Effector memory CD4-positive, alpha-beta T cell (primary cell): ENCODE results near the gene CFAP46.
"Not testable (repeated sequence)": the region's sequence is repeated elsewhere in the genome, so short reads cannot be mapped to it uniquely, and the experiment has no call there.

Experiments used
- DNase-seq, 3 donors: peaks; one replicate each; pipeline ENCODE4 v3.0.0-alpha.2; 2020
- H3K27ac ChIP-seq: 2 replicates; pipeline ENCODE4 v1.7.0; 2013; ENCODE audit warnings: mild to moderate bottlenecking, low read length, moderate library complexity; ENCODE audit not compliant: insufficient read depth, poor library complexity, severe bottlenecking
- H3K27me3 ChIP-seq: replicated peaks from 2 replicates; pipeline ENCODE4 v1.7.0; 2013; ENCODE audit warnings: mild to moderate bottlenecking, low read length; ENCODE audit not compliant: insufficient read depth, control insufficient read depth, poor library complexity, severe bottlenecking
- H3K36me3 ChIP-seq: 2 replicates; pipeline ENCODE4 v1.7.0; 2013; ENCODE audit warnings: mild to moderate bottlenecking, low read length, moderate library complexity; ENCODE audit not compliant: control insufficient read depth, insufficient read depth
- H3K4me1 ChIP-seq: 2 replicates; pipeline ENCODE4 v1.7.0; 2013; ENCODE audit warnings: low read length, mild to moderate bottlenecking; ENCODE audit not compliant: control insufficient read depth, insufficient read depth, poor library complexity, severe bottlenecking
- H3K4me3 ChIP-seq: 2 replicates; pipeline ENCODE4 v1.7.0; 2013; ENCODE audit warnings: low read length, low read depth, mild to moderate bottlenecking; ENCODE audit not compliant: insufficient read depth, poor library complexity, severe bottlenecking
- H3K9me3 ChIP-seq: 2 replicates; pipeline ENCODE4 v1.7.0; 2013; ENCODE audit warnings: mild to moderate bottlenecking, low read length, moderate library complexity; ENCODE audit not compliant: control insufficient read depth

The CFAP46 gene

DNA sequence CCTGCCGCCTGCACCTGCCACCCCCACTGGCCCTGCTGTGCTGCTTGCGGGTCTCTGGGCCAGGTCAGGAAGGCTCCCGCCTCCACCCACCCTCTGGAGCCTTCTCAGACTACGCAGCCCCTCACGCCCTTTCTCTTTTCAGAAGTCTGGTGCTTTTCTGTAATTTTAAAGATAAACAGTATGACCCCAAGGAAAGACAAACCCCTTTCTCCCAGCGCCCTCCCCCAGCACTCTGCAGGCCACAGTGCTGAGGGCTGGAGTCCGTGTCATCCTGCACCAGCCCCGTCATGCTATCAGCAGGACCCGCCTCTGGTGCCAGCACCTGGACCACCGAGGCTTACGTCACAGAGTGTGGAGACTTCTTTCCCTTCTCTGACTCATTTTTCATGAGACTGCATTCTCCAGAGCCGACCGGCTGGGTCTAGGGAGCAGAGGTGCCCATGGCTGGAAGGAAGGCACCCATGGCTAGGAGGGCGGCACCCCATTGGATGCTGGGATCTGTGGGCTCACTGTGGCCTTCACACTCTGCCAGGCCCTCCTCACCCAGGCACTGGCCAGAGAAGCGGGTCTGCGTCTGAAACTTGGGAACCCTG is 53.4 kb downstream of the CFAP46 start:
- H3K27ac ChIP-seq, result no peak overlapping the region
- no peaks in the 10 kb centered on the region for H3K4me1 ChIP-seq
- no peaks in the 10 kb centered on the region for H3K9me3 ChIP-seq
- no peak overlapping the region for H3K4me3 ChIP-seq
- DNase-seq, result no peak
- H3K27me3 ChIP-seq, result no peaks in the 10 kb centered on the region
- no peaks in the 10 kb centered on the region for H3K36me3 ChIP-seq

DNA sequence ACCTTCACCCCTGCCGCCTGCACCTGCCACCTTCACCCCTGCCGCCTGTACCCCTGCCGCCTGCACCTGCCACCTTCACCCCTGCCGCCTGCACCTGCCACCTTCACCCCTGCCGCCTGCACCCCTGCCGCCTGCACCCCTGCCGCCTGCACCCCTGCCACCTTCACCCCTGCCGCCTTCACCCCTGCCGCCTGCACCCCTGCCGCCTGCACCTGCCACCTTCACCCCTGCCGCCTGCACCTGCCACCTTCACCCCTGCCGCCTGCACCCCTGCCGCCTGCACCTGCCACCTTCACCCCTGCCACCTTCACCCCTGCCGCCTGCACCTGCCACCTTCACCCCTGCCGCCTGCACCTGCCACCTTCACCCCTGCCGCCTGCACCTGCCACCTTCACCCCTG is 53.9 kb downstream of the CFAP46 start:
- H3K27me3 ChIP-seq, H3K36me3 ChIP-seq, H3K4me3 ChIP-seq, DNase-seq, H3K4me1 ChIP-seq, H3K27ac ChIP-seq, H3K9me3 ChIP-seq: not testable (repeated sequence)

DNA sequence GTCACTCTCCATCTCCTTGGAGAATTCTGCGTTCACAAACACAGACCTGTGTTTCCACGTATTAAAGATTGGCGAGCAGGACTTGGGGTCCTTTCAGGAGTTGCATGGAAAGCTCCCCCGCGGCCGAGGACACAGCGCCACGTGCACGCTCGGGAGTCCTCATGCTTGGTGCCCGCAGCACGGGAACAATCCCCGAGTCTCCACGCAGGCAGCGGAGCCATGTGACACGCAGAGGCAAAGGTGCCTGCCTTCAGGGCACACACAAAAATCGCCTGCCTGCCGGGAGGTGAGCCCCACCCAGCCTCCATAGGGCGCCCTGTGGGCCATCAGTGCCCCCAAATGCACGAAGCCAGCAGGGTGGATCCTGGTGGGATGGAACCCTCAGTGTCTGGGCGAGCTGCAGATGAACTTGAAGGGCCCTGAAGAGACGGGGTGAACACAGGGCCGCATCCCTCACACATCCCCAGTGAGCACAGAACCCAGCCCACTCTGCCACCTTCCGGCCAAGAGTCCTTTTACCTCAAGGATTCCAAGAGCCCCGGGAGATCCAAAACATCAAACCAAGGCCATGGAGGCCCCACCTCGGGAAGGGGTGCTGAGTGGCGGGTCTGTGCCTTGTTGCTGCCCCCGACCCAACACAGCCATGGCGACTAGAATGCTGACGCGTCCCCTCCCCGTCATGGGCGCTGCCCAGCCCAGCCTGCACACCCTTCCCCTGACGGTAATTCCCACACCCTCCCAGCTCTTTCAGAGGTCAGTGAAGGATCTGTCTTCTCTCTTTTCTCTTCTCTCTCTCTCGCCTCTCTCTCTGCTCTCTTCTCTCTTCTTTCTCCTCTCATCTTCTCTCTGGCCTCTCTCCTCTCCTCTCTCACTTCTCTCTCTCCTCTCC is 55.9 kb downstream of the CFAP46 start:
- H3K9me3 ChIP-seq, result no peaks in the 10 kb centered on the region
- H3K27ac ChIP-seq, result no peak overlapping the region
- no peak for DNase-seq
- H3K4me1 ChIP-seq, result no peaks in the 10 kb centered on the region
- no peaks in the 10 kb centered on the region for H3K27me3 ChIP-seq
- H3K4me3 ChIP-seq, result no peak overlapping the region
- H3K36me3 ChIP-seq, result no peaks in the 10 kb centered on the region

DNA sequence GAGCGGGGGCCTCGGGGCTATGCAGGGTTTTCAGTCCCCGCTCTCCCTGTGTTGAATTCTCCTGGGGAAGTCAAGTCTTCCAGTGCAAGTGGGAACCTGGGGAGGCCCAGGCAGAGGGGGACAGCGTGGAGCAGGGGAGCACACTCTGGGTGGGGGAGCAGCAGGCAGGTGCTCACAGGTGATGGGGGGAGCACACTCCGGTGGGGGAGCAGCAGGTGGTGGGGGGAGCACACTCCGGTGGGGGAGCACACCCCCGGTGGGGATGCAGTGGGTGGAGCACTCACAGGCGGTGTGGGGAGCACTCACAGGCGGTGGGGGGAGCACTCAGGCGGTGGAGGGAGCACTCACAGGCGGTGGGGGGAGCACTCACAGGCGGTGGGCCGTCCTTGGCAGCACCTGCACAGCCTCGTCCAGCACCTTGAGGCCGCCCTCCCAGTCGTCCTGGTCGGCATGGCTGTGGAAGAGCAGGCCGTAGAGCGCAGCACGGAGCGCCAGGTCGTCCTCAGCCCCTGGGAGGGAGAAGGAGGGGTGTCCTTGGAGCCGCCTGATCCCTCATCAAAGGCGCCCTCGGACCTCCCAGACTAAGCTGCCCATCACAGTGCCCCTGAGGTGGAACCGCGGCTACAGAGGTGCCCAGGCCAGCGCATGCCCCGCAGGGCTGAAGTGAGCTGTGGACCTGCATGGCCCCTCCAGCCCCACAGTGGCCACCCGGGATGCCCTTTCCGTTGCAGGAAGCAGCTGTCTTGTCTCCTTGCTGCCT is 56.7 kb downstream of the CFAP46 start:
- no peak for DNase-seq
- H3K9me3 ChIP-seq, result no peaks in the 10 kb centered on the region
- H3K27me3 ChIP-seq, result no peaks in the 10 kb centered on the region
- H3K4me3 ChIP-seq, result no peak overlapping the region
- no peaks in the 10 kb centered on the region for H3K4me1 ChIP-seq
- H3K27ac ChIP-seq, result no peak overlapping the region
- no peaks in the 10 kb centered on the region for H3K36me3 ChIP-seq

DNA sequence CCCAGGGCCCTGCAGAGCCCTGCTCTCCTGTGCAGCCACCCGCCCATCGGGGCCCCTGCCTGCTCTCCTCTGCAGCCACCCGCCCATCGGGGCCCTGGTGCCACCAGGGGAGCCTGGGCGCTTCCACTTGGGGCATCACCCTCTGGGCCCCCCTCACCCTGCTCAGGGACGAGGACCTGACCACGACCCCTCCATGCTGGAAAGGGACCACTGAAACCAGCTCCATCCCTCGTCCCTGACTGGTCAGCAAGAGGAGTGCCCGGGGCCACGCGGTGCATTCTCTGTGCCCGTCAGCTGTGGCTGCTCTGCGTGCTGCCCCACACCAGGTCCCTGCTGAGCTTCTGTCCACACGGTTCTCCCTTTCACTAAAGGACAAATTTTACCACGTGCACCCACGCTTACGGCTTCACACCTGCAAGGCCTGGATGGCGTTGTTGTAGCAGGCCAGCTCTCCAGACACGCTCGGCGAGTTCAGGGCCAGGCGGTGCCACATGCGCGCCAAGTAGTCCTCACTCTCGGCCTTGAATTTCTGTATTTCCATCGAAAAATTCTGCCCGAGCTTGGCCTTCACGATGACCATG is 57.6 kb downstream of the CFAP46 start:
- H3K4me3 ChIP-seq, result no peak overlapping the region
- no peak overlapping the region for H3K27ac ChIP-seq
- DNase-seq, result no peak
- H3K27me3 ChIP-seq, result no peaks in the 10 kb centered on the region
- no peaks in the 10 kb centered on the region for H3K4me1 ChIP-seq
- H3K9me3 ChIP-seq, result no peaks in the 10 kb centered on the region
- H3K36me3 ChIP-seq, result no peaks in the 10 kb centered on the region

DNA sequence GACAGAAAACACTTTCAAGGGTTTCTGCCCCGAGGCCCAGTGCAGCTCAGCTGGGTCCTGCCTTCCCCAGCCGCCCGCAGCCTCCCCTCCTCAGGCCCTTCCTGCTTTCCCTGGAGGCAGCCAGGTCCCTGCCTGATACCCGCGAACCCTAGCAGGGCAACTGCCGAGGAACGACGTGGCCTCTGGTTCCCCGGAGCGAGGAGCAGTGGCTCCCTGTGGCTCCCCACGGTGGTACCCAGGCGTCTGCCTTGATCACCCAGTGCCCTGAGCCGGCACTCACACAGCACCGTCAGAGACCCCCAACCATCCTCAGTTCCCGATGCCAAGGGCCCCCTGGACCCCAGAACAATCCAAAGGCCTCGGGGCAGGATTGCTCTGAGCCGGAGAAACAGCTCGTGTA is 58.3 kb downstream of the CFAP46 start:
- Histone ChIP-seq H3K9me3 (no peaks in the 10 kb centered on the region), H3K4me3 (no peak overlapping the region), H3K4me1 (no peaks in the 10 kb centered on the region), H3K27me3 (no peaks in the 10 kb centered on the region), H3K27ac (no peak overlapping the region), H3K36me3 (no peaks in the 10 kb centered on the region)
- no peak for DNase-seq

DNA sequence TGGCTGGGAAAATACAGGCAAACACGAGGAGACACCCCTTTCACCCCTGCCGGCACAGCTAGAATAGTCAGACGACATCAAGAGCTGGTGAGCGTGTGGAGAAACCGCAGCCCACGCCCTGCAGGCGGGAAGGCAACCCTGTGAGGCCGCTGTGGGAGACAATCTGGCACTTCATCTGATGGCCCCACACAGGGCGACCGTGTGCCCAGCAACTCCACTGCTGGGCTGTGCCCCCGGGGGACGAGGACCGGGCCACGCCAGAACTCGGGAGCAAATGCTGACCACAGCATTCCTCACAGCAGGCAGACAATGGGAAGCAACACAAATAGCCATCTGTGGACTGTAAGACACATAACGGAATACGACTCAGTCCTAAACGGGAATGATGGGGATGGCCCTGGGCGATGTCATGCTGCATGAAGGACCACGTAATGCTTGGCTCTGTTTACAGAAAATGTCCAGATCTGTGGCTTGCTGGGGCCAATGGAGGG is 58.9 kb downstream of the CFAP46 start:
- H3K27me3 ChIP-seq, result no peaks in the 10 kb centered on the region
- no peaks in the 10 kb centered on the region for H3K36me3 ChIP-seq
- no peaks in the 10 kb centered on the region for H3K9me3 ChIP-seq
- no peak for DNase-seq
- H3K4me3 ChIP-seq, result no peak overlapping the region
- no peaks in the 10 kb centered on the region for H3K4me1 ChIP-seq
- no peak overlapping the region for H3K27ac ChIP-seq

DNA sequence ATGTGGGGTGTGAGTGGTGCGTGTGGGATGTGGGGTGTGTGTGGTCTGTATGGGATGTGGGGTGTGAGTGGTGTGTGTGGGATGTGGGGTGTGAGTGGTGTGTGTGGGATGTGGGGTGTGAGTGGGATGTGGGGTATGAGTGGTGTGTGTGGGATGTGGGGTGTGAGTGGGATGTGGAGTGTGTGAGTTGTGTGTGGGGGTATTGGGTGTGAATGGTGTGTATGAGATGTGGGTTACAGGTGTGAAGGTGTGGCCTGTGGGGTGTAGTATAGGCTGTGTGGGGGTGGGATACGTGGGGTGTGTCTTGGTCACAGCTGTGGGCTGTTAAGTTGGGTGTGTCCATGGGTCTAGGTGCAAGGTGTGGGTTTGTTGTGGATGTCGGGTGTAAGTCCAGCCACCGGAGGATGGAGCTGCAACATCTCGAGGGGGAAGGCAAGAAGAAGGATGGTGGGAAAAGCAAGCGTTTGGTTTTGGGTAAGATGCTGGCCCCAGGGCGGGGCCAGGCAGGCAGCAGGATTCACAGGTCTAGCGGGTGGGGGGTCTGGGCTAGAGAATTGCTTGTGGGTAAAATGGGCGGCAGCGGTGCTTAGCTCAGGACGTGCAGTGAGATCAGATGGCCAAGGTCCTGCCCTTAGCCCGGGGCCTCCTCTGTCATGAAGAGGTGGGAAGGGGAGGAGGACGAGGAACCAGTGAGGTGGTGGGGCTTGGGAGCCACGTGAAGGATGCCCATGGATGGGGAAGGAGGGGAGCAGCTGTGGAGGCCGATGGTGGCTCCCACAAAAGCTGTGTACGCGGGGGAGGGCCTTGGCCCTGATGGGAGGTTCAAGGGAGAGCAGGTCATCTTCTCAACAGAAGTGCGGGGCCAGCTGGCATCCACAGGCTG is 60.1 kb downstream of the CFAP46 start:
- Histone ChIP-seq H3K36me3 (no peaks in the 10 kb centered on the region), H3K9me3 (no peaks in the 10 kb centered on the region), H3K4me3 (no peak overlapping the region), H3K27ac (no peak overlapping the region), H3K27me3 (no peaks in the 10 kb centered on the region), H3K4me1 (no peaks in the 10 kb centered on the region)
- no peak for DNase-seq

DNA sequence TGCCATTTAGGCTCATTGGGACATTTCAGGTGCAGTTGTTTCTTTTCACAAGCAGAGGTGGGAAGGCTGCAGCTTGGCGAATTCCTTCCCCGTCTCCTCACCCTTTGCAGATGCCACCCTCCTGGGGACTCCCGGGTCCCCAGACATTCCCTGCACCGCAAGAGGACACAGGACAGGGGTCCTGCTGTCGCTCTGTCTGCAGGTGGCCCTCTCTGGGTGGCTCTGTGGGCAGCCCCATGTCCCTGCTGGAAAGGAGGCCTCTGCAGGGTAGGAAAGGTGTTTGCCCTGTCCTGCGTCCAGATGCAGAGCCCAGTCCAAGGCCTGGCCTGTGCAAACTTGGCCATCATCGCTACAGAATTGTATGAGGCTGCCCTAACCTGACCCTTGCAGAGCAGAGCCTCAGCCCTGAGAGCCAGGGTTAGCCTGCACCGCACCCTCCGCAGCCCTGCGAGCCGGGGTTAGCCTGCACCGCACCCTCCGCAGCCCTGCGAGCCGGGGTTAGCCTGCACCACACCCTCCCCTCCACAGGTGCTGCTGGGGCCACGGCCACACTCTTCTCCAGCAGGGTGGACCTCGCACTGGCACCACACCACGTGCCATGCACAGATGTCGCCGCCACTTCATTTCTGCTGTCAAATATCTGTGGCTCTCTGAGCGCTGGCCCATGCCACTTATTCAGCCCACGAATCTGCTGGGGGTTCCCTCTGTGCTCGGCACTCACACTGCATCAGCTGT is 61.0 kb downstream of the CFAP46 start:
- H3K4me1 ChIP-seq, result no peaks in the 10 kb centered on the region
- no peak overlapping the region for H3K27ac ChIP-seq
- no peak for DNase-seq
- no peaks in the 10 kb centered on the region for H3K36me3 ChIP-seq
- no peaks in the 10 kb centered on the region for H3K9me3 ChIP-seq
- no peaks in the 10 kb centered on the region for H3K27me3 ChIP-seq
- H3K4me3 ChIP-seq, result no peak overlapping the region
